Nephron (organoid): ENCODE data around the gene ASIC4.

Source experiments
- H3K27ac Mint-ChIP-seq, 3 experiments: 2 replicates each; pipeline ENCODE4 v1.8.0; 2020; ENCODE audit warnings: mixed read lengths in 3 of 3, mild to moderate bottlenecking in 2 of 3, moderate library complexity in 1 of 3
- H3K27me3 Mint-ChIP-seq: 2 replicates; pipeline ENCODE4 v1.8.0; 2021; ENCODE audit warnings: low read depth, mild to moderate bottlenecking, moderate library complexity, mixed read lengths
- H3K36me3 Mint-ChIP-seq: 2 replicates; pipeline ENCODE4 v1.8.0; 2020; ENCODE audit warnings: low read depth, mixed read lengths
- H3K4me1 Mint-ChIP-seq: 2 replicates; pipeline ENCODE4 v1.8.0; 2020; ENCODE audit warnings: mixed read lengths
- H3K4me3 Mint-ChIP-seq, 3 experiments: 2 replicates each; pipeline ENCODE4 v1.8.0; 2020; ENCODE audit warnings: mild to moderate bottlenecking in 3 of 3, mixed read lengths in 3 of 3, moderate library complexity in 2 of 3
- H3K9me3 Mint-ChIP-seq: 2 replicates; pipeline ENCODE4 v1.8.0; 2020; ENCODE audit warnings: mixed read lengths
- TF ChIP-seq, protein P1 (sequence below), 3 experiments: fragments of 200-600 bp; sonication (generic); IDR thresholded peaks; one replicate each; pipeline ENCODE4 v1.5.0; 2021; ENCODE audit warnings: antibody characterized with exemption in 3 of 3; ENCODE audit not compliant: unreplicated experiment in 3 of 3

The ASIC4 gene

DNA sequence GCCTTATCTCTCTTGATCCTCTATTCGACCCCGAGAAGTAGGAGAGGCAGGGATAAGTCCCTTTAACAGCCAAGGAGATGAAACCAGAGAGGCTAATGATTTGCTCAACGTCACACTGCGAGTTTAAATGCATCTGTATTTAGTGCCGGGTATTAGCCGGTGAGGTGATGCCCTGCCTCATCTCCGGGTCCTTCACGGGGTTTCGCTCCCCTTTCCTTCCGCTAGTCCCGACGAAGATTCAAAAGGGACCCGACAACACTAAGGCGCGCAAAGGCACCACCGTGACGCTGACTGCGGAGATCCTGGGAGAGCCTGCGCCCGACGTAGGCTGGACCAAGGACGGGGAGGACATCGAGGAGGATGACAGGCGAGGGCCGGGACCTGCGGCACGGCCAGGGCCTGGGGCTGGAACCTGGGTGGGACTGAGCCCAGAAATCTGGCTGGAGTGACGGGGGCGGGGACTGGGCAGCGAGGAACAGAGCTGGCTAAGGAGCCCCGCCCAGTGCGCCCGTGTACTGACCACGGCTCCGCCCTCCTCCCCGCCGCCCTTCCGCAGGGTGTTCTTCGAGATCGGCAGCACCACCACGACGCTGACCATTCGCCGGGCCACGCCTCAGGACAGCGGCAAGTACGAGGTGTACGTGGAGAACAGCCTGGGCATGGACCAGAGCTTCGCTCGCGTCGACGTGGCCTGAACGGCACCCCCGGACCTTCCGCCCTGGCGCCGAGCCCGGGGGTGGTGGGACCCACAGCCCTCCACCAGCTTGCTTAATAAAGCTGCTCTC is 16.6 kb upstream of the ASIC4 start:
- TF ChIP-seq, protein P1, sequence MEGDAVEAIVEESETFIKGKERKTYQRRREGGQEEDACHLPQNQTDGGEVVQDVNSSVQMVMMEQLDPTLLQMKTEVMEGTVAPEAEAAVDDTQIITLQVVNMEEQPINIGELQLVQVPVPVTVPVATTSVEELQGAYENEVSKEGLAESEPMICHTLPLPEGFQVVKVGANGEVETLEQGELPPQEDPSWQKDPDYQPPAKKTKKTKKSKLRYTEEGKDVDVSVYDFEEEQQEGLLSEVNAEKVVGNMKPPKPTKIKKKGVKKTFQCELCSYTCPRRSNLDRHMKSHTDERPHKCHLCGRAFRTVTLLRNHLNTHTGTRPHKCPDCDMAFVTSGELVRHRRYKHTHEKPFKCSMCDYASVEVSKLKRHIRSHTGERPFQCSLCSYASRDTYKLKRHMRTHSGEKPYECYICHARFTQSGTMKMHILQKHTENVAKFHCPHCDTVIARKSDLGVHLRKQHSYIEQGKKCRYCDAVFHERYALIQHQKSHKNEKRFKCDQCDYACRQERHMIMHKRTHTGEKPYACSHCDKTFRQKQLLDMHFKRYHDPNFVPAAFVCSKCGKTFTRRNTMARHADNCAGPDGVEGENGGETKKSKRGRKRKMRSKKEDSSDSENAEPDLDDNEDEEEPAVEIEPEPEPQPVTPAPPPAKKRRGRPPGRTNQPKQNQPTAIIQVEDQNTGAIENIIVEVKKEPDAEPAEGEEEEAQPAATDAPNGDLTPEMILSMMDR (IDR thresholded peaks at IDR 0.05; ENCODE audit: unreplicated experiment in 3 of 3): no peak

DNA sequence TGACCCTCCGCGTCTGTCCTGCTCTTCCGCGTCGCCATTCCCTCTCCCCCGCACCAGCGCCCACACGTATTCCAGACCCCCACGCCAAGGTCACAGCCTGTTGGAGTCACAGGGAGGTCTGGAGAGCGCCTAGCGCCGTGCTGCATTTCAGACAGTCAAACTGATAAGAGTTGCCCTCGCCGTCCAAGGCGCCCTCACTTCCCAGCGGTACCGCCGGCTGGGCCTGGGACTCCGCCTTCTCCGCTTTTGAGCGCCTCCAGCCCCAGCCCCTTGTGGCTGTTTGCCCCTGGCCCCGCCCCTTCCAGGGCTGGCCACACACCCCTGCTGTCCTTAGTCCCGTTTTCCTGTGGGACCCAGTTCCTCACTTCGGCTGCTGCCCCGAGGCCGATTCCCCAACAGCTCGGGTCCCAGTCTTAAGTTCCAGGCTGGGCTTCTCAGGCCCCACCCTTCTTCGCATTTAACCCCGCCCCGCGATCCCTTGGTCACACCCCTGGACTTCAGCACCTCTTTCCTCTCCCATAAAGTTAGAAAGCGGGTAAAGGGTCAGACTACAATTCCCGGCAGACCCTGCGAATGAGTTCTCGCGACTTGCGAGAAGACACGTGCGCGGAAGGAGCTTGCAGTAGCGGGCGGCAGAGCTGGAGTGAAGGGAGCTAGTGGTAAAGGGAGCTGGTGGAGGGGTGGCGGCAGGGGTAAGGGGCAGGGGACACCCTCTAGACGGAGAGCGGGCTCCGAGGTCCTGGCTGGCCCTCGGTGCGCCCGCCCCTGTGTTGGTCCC is 15.8 kb upstream of the ASIC4 start, which contains the start of gene GMPPA:
GMPPA (plus strand) TSS at position 612 of the 778 bp plus-strand sequence. CDS start 1,085 bp downstream, outside the sequence.
- H3K4me3 Mint-ChIP-seq: peak within 1 kb of the TSS; percentile 87 to 91 (median 87)
- peaks cover 48% of the 10 kb centered on the region for H3K27me3 Mint-ChIP-seq
- peak within 1 kb of the TSS; percentile 78 to 84 (median 84) for H3K27ac Mint-ChIP-seq
- peaks cover 3% of the 10 kb centered on the region for H3K36me3 Mint-ChIP-seq
- H3K4me1 Mint-ChIP-seq: peaks cover 42% of the 10 kb centered on the region
- H3K9me3 Mint-ChIP-seq: no peaks in the 10 kb centered on the region
- TF ChIP-seq, protein P1 (IDR thresholded peaks at IDR 0.05; ENCODE audit: unreplicated experiment in 3 of 3): no peak

More for the DNA sequence above, 16.6 kb upstream of the ASIC4 start:
- H3K36me3 Mint-ChIP-seq: peaks cover 3% of the 10 kb centered on the region
- peaks cover 54% of the 10 kb centered on the region for H3K27me3 Mint-ChIP-seq
- peaks cover 41% of the 10 kb centered on the region for H3K4me1 Mint-ChIP-seq
- peak overlapping the region; percentile 87 to 91 (median 87) for H3K4me3 Mint-ChIP-seq
- H3K9me3 Mint-ChIP-seq: no peaks in the 10 kb centered on the region
- peak overlapping the region; percentile 78 to 84 (median 84) for H3K27ac Mint-ChIP-seq

DNA sequence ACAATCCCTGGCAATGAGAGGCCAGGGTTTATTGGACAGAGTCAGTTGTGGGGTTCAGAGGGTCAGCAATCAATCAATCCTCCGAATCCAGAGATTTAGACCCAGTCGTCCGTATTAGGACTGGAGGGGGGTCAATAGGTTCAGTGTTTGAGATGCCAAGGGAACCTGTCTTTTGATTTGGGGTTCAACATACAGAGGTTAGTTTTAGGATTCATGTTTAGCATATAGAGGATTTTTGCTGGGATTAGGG is 15.3 kb upstream of the ASIC4 start:
- Mint-ChIP-seq H3K27me3 (peaks cover 43% of the 10 kb centered on the region), H3K9me3 (no peaks in the 10 kb centered on the region), H3K36me3 (peaks cover 3% of the 10 kb centered on the region), H3K4me1 (peaks cover 42% of the 10 kb centered on the region), H3K4me3 (peak overlapping the region; percentile 87 to 91 (median 87)), H3K27ac (peak overlapping the region; percentile 78 to 84 (median 84))
- TF ChIP-seq, protein P1 (IDR thresholded peaks at IDR 0.05; ENCODE audit: unreplicated experiment in 3 of 3): no peak

DNA sequence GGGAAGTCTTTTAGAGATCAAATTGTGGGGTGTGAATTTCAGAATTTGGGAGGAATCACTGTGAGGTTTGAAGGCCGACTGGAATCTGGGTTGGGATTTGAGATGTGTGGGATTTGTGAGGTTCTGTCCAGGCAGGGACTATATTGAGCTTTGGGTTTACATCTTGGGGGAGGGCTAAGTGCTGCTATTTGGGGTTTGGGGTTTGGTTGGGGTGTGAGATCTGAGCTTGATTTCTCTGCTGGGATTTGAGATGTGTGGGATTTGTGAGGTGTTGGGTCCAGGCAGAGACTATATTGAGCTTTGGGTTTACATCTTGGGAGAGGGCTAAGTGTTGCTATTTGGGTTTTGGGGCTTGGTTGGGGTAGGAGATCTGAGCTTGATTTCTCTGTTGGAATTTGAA is 14.7 kb upstream of the ASIC4 start:
- H3K27ac Mint-ChIP-seq: peak overlapping the region; percentile 78 to 84 (median 84)
- TF ChIP-seq, protein P1 (IDR thresholded peaks at IDR 0.05; ENCODE audit: unreplicated experiment in 3 of 3): no peak
- peak overlapping the region; percentile 87 to 91 (median 87) for H3K4me3 Mint-ChIP-seq
- peaks cover 42% of the 10 kb centered on the region for H3K4me1 Mint-ChIP-seq
- peaks cover 4% of the 10 kb centered on the region for H3K36me3 Mint-ChIP-seq
- H3K27me3 Mint-ChIP-seq: peaks cover 44% of the 10 kb centered on the region
- H3K9me3 Mint-ChIP-seq: no peaks in the 10 kb centered on the region

DNA sequence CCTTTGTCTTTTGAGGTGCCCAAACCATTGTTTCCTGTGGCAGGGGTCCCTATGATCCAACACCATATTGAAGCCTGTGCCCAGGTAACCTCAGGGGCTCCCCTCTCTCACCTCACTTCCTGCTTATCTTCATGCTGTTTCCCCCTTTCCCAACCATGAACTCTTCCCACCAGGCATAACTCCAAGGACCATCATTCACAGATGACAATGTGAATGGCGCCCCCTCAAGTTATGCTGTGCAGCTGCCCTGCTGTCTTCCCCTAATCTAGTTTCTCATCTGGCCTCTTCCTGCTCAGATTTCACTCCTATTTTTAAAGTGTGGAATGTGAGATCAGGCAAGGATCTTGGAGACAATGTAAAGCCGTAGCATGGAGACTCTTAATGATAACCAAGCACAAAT is 14.1 kb upstream of the ASIC4 start:
- peaks cover 41% of the 10 kb centered on the region for H3K27me3 Mint-ChIP-seq
- TF ChIP-seq, protein P1 (IDR thresholded peaks at IDR 0.05; ENCODE audit: unreplicated experiment in 3 of 3): peak in 1 of 3 experiments; percentile 12
- peak overlapping the region; percentile 87 to 91 (median 87) for H3K4me3 Mint-ChIP-seq
- peak overlapping the region; percentile 58 to 84 (median 78) for H3K27ac Mint-ChIP-seq
- no peaks in the 10 kb centered on the region for H3K9me3 Mint-ChIP-seq
- H3K36me3 Mint-ChIP-seq: peaks cover 7% of the 10 kb centered on the region
- H3K4me1 Mint-ChIP-seq: peaks cover 39% of the 10 kb centered on the region
